ENCODE measurements around the gene PTPRG.

Gene PTPRG

GRCh38 chr3:62154457-62155148 lies 593.2 kb downstream of the PTPRG start:
- no peak for DNase-seq (ENCODE audit: low spot score)

DNA sequence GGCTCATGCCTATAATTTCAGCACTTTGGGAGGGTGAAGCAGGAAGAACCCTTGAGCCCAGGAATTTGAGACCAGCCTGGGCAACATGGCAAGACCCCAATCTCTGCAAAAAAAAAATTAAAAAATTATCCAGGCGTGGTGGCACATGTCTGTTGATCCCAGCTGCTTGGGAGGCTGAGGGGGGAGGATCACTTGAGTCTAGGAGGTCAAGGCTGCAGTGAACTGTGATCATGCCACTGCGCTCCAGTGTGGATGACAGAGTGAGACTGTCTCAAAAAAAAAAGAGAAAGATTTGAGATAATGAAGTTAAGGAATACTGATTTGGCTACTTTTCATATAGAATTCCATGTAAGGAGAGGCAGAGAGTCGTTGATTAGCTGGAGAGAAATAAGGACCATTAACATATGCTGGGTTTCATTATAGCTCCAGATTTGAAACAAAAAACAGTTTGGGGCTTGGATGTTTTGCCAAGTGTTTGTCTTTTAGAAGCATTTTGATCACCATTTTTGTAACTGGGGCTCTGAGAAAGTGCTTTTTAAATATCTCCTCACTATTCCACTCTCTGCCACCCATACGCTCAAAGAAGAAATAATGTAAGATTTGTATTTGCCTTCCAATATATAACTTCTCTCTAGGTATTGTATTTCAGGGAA lies 597.8 kb downstream of the PTPRG start:
- DNase-seq (ENCODE audit: low spot score), result no peak

DNA sequence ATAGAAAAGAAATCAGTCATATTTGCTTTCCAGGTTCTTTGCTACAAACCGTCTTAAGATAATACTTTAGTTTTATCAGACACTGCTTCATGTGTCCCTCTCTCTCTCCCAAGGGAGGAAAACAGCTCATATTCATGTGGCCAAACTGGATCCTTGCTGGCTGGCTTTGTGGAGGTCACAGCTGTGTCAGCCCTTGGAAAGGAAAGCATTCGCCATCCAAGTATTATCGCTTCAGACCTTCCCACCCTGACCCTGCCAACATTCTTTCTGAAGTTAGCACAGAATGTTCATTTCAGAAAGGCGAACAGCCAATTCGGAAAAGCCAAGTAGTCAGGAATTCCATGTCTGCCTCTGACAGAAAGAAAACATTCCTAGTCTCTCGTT lies 598.3 kb downstream of the PTPRG start:
- DNase-seq (ENCODE audit: low spot score), result no peak

DNA sequence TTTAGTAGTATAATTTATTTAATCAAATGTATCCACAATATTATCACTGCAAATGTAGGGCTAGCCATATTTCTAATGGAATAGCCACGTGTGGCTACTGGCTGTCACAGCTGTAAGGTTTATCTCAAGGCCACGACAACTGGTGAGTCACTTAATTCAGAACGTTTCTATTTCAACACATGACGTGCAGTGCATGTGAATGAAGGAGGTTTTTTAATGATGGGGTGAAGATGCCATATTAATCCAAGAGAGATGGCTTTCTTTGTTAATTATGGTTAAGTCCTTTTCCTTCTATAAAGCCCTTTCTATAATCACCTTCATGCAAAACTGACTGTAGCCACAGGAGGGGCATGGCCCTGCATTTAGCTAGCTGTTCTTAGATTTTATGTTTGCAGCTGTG lies 600.0 kb downstream of the PTPRG start:
- DNase-seq (ENCODE audit: low spot score), result no peak

DNA sequence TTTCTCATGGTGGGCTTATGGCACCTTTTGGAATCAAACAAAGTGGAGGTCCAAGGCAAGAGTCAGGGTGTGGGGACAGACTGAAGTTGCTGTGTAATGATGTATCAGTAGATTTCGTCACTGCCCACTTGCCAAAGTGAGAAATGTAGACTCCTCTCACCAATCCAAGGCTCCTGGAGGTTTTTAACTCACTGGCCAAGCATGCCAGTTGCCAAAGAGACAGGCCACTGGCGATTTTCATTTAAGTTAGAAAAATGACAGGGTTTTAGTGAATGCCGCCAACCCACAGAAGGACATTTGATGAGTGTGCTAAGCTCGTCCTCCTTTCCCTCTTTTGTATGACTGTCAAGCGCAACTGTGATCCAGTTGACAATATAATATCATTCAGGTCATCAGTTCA lies 602.8 kb downstream of the PTPRG start:
- DNase-seq (ENCODE audit: low spot score), result no peak

DNA sequence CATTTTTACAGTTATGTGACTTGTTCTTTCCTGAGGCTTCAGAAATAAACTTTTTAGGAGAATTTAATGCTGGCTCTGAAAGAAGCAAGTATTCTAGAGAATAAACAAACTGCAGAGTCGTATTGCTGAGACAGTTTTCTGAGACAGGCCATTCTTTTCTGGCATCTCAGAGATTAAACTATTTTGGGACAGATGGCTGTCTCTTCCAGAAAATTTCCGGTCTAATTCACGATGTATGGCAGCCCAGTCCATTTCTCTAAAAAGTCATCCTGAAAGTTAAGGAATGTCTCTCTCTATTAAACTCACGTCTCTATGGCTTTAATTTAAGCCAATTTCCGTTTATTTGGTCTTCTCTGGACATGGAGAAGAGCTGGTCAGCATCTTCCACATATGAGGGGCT lies 603.4 kb downstream of the PTPRG start:
- DNase-seq (ENCODE audit: low spot score), result no peak

- no peak for DNase-seq (ENCODE audit: low spot score)
Observed at GRCh38 chr3:62167566-62168262, 606.3 kb downstream of the PTPRG start.

- DNase-seq (ENCODE audit: low spot score), result no peak
Observed at GRCh38 chr3:62168356-62168755, 607.0 kb downstream of the PTPRG start.

GRCh38 chr3:62169906-62170660 lies 608.7 kb downstream of the PTPRG start:
- DNase-seq (ENCODE audit: low spot score), result no peak

- DNase-seq (ENCODE audit: low spot score), result no peak
Observed at GRCh38 chr3:62171789-62172188, 610.4 kb downstream of the PTPRG start.

- no peak for DNase-seq (ENCODE audit: low spot score)
Observed at GRCh38 chr3:62172199-62172598, 610.8 kb downstream of the PTPRG start.

GRCh38 chr3:62173939-62174515 lies 612.7 kb downstream of the PTPRG start:
- DNase-seq (ENCODE audit: low spot score), result no peak

GRCh38 chr3:62175161-62175560 lies 613.8 kb downstream of the PTPRG start:
- DNase-seq (ENCODE audit: low spot score), result no peak

DNA sequence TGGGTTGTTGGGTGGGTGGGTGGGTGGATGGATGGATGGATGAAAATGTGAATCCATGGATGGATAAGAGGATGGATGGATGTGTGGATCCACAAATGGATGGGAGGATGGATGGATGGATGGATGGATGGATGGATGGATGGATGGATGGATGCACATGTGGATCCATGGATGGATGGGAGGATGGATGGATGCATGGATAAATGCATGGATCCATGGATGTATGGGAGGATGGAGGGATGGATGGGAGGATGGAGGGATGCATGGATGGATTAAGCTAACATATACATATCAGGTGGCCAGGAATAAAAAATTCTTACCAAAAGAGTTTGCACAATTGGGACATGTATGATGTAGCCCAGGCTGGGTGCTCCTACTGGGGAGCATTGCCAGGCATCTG lies 616.7 kb downstream of the PTPRG start:
- no peak for DNase-seq (ENCODE audit: low spot score)

DNA sequence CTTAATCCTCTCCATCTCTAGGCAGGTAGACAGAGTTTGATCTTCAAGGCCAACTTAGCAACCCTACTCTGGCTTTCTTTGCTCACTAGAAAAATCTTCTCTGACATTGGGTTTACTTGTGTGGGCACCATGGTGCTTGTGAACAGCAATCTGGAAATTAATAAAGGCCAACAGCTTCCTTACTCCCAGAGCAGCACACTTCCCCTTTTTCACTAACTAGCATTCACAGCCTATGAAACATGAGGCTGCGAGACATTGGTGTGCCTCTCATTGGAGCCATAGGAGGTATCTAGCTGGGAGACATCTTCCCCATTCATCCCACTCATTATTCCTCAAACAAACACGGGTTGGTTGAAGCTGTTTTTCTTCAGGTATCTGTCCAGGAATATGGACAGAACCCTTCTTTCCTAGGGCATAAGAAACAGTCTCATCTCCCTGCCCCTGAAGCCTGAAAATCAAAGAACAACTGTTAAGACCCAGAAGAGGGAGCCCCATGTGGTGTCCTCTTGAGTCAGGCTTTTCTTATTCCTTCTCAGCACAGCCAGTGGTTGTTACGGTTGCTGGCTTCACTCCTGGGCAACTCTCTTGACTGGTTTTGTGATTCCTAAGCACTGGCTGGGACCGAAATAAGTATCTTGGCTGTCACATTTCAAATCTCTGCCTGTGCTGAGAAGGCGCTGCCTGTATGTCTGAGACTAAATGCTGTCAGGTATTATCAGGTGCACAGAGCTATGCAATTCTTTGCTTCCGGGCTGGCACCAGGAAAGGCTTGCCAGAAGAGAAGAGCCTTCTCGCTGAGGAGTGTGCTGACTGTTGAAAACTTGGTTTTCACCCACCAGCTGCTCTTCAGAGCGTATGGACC lies 617.6 kb downstream of the PTPRG start:
- DNase-seq (ENCODE audit: low spot score), result no peak

DNA sequence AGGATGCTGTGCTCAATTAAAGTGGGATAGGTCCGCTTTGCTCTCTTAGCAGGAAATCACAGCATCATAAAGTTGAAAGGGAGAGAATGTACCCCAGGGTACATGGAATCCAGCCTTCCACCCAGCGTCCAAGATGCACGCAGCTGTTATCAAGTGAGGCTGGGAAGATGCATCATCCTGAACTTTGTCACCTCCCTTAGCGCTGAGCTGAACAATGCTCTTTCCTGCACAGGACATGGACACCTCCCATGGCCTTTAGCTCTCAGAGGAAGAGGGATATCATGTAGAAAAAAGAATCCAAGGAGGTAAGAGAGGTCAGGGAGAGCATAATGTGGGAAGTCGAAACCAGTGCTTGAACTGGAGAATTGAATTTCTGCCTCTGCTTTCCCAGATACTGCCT lies 619.1 kb downstream of the PTPRG start:
- no peak for DNase-seq (ENCODE audit: low spot score)

GRCh38 chr3:62183087-62183486 lies 621.7 kb downstream of the PTPRG start:
- DNase-seq (ENCODE audit: low spot score), result no peak

DNA sequence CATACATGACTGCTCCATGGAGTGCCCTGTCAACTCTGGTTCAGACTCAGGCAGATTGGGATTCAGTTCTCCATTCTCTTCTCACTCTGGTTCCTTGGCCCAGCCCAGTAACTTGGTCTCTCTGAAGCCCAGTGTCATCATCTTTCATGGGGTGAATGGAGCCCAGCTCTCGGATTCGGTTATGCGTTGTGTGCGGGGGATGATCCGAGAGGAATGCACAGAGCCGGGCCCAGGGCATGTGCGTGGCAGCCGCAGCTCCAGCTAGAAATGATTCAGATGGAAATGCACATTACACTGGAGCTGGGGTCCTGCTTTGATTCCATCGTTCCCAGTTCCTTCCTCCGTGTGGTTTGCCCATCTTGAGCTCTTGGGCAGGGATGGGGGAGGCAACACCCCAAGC lies 622.6 kb downstream of the PTPRG start:
- DNase-seq (ENCODE audit: low spot score), result no peak

DNA sequence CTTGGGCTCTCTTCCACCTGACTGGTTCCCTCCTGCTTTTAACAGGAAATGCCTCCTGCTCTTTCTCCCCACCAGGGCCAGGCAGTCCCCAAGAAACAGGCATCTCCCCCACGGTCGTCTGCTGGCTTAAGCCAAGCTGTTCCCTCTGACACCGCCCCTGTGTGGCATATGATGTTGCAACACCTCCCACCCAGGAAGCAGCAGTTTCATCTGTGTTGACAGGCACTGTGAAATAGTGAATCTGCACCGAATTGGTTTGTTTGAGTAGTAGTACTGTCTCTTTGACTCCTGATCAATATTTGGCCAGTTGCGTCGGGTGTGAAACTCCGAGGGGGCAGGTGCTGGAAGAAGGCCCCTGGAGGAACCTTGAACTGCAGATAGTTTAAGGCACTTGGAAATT lies 623.2 kb downstream of the PTPRG start:
- no peak for DNase-seq (ENCODE audit: low spot score)

DNA sequence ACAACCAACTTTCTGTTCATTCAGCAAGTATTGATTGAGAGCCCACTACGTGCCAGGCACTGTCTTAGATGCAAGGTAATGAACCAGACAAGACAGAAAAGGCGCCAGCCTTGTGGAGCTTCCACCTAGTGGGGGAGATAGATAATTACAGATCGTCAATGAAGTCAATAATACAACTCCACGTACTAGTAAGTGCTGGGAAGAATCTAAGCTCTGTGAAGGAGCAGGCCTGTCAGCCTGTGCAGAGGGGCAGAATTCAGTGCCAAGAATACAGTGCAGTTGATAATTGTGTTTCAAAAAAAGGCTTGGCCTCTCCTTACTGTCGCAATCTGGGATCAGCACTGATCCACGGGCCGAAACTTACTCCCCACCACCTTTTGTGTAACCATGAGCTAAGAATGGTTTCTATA lies 625.7 kb downstream of the PTPRG start:
- DNase-seq (ENCODE audit: low spot score), result no peak

DNA sequence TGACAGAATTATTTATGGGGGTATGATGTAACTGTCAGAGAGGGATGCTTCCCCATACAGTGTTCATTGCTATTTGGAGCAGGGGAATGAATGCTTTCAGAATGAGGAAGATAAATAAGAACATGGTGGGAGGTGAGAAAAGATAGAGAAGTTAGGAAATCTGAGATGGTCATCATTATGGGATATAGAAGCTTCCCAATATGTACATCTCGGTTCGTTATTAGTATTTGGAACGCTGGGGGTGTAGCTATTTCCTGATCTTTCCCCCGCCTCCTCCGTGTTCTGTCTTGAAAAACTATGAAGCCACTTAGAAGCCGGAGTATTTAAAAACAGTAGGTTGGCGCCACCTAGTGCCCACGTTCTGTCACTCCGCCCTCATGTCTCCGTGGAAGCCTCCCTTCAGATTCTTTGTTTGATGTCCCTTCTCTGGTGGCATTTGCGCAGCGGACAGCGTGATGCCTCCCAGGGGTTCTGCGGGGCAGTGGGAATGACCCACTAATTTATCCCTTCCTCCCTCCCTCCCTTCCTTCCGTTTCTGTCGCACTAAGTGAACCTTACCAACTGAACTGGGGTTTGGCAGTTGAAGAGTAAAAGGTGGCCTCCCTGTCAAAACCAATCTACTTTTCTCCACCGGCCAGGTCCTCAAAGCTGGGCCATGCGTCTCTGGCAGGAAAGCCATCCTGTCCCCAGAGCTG lies 627.5 kb downstream of the PTPRG start:
- peak; percentile 49 for DNase-seq (ENCODE audit: low spot score)

All from CD4-positive, alpha-beta T cell treated with Interleukin-15 for 4 hours (primary cell).